Measurements from ENCODE around the gene DAB1. TPM values are rescaled to one million over a fixed set of nuclear protein-coding genes. Genes with fewer than 3 reads are reported as not detected.

The DAB1 gene
- total and polyA plus RNA-seq, 2 of the 8 experiments (the other 6 are each of a cell fraction or from before 2014, with no cell fraction given), result 4.4 to 11.8 TPM

GRCh38 chr1:57106296-57106695, 317.6 kb downstream of the DAB1 start:
- CTCF ChIA-PET (ENCODE audit: partially characterized antibody), result no interaction called here
- Histone ChIP-seq H3K23ac (ENCODE audit: insufficient read length) (no peak overlapping the region), H2BK20ac (ENCODE audit: low read length) (no peak overlapping the region), H2BK120ac (replicated peaks; ENCODE audit: low read depth, low read length) (no peak overlapping the region), H3K4me2 (ENCODE audit: insufficient read depth in 1 of 2, low read depth in 2 of 2, low read length in 2 of 2) (no peak overlapping the region), H3K79me2 (ENCODE audit: control insufficient read depth in 1 of 2, insufficient read depth in 2 of 2, low read length in 2 of 2) (no peaks in the 10 kb centered on the region), H3K23me2 (ENCODE audit: low read depth, low read length) (no peaks in the 10 kb centered on the region), H3K18ac (ENCODE audit: extremely low read depth, low read length) (no peak overlapping the region), H2BK12ac (ENCODE audit: low read depth, low read length) (no peak overlapping the region), H3K4me1 (replicated peaks in 1 of 4; ENCODE audit: control insufficient read depth in 3 of 4, insufficient read depth in 4 of 4, low read length in 3 of 4) (peaks cover 0 to 8% (median 3%) of the 10 kb centered on the region in 4 experiments; a peak in 5 of 7 replicates), H4K5ac (ENCODE audit: insufficient read length, low read depth, low read length) (no peak overlapping the region), H3K36me3 (ENCODE audit: control insufficient read depth in 2 of 4, insufficient read depth in 4 of 4, low read length in 3 of 4) (no peaks in the 10 kb centered on the region), H4K8ac (ENCODE audit: extremely low read depth, insufficient read depth, low read length) (no peak overlapping the region), H3K4me3 (ENCODE audit: extremely low read depth in 1 of 4, insufficient read depth in 2 of 4, low read depth in 3 of 4, low read length in 4 of 4) (no peak overlapping the region), H2AK5ac (ENCODE audit: low read depth, low read length) (no peak overlapping the region), H2AFZ (ENCODE audit: low read length) (no peak overlapping the region), H3K4ac (replicated peaks; ENCODE audit: insufficient read length, low read depth, low read length) (no peak overlapping the region), H3K14ac (ENCODE audit: insufficient read length) (no peak overlapping the region), H4K20me1 (replicated peaks in 1 of 2; ENCODE audit: control insufficient read depth in 1 of 2, insufficient read depth in 2 of 2, low read length in 2 of 2) (no peaks in the 10 kb centered on the region), H3K79me1 (ENCODE audit: low read depth, low read length) (no peaks in the 10 kb centered on the region), H4K91ac (replicated peaks; ENCODE audit: insufficient read length, low read length) (no peak overlapping the region), H3K27me3 (replicated peaks in 1 of 4; ENCODE audit: control insufficient read depth in 3 of 4, extremely low read depth in 1 of 4, insufficient read depth in 3 of 4, low read length in 3 of 4) (no peaks in the 10 kb centered on the region), H3K56ac (replicated peaks; ENCODE audit: insufficient read length, low read depth, low read length) (no peak overlapping the region), H3K27ac (ENCODE audit: low read depth, low read length) (no peak overlapping the region), H2BK15ac (ENCODE audit: low read length) (no peak overlapping the region), H3K9ac (replicated peaks in 1 of 4; ENCODE audit: extremely low read depth in 1 of 4, low read depth in 3 of 4, low read length in 3 of 4) (no peak overlapping the region), H3K9me3 (ENCODE audit: insufficient read depth in 2 of 2, low read depth in 1 of 2, low read length in 1 of 2) (no peaks in the 10 kb centered on the region), H2BK5ac (ENCODE audit: low read depth, low read length) (no peak overlapping the region)
- 92% methylated on average over 4 of the region's 4 CpGs; no CpG with 5 or more reads in 1 of the 2 experiments for WGBS, 2 experiments (ENCODE audit: extremely low coverage in 1 of 2, insufficient coverage in 1 of 2, insufficient read length in 1 of 2, insufficient replicate concordance in 2 of 2, low coverage in 1 of 2, low lambda C conversion rate in 2 of 2, missing lambda C conversion rate in 1 of 2)
- no peak for FAIRE-seq
- POLR2A ChIA-PET (ENCODE audit: partially characterized antibody), result no interaction called here
- DNase-seq (ENCODE audit: low read depth in 1 of 2, low spot score in 2 of 2), result no peak
- no peak for TF ChIP-seq CEBPB (IDR thresholded peaks at IDR 0.05; ENCODE audit: low read depth, low read length)

Data from H1 (cell line).